Measurements from ENCODE around the gene ATP5MC2. TPM values are rescaled to one million over a fixed set of nuclear protein-coding genes. Genes with fewer than 3 reads are reported as not detected.

ATP5MC2 gene
- total RNA-seq, 1 donor from 2014 or later: 264 TPM

- H3K36me3 ChIP-seq: no peaks in the 10 kb centered on the region
- DNase-seq (no peak), ATAC-seq (no peak)
- H3K27me3 ChIP-seq (ENCODE audit: low read depth): peaks cover 75% of the 10 kb centered on the region
- no peak overlapping the region for H3K4me3 ChIP-seq
- no peak overlapping the region for H3K27ac ChIP-seq
- H3K9me3 ChIP-seq: no peaks in the 10 kb centered on the region
- intact Hi-C loops (cut with DNase I): loop anchor here (5.0 kb wide), 1 partner anchor 48 kb away; no protein-coding TSS in a partner anchor
- H3K4me1 ChIP-seq: peaks cover 27% of the 10 kb centered on the region
- TF ChIP-seq CTCF (IDR thresholded peaks at IDR 0.05): no peak
Observed at GRCh38 chr12:53699678-53700025, 23.8 kb upstream of the ATP5MC2 start.

- intact Hi-C loops (cut with DNase I): no loop called here
- Histone ChIP-seq H3K9me3 (no peaks in the 10 kb centered on the region), H3K27ac (no peak overlapping the region), H3K4me1 (peaks cover 31% of the 10 kb centered on the region), H3K36me3 (no peaks in the 10 kb centered on the region), H3K4me3 (no peak overlapping the region), H3K27me3 (ENCODE audit: low read depth) (peaks cover 76% of the 10 kb centered on the region)
- DNase-seq: no peak
- TF ChIP-seq CTCF (IDR thresholded peaks at IDR 0.05): no peak
- ATAC-seq: no peak
Observed at GRCh38 chr12:53698948-53699677, 23.2 kb upstream of the ATP5MC2 start.

- Histone ChIP-seq H3K4me1 (peaks cover 31% of the 10 kb centered on the region), H3K27me3 (ENCODE audit: low read depth) (peaks cover 80% of the 10 kb centered on the region), H3K36me3 (no peaks in the 10 kb centered on the region), H3K27ac (no peak overlapping the region), H3K4me3 (peak overlapping the region; percentile 43), H3K9me3 (no peaks in the 10 kb centered on the region)
- peak in 1 of 2 donors; percentile 11 for ATAC-seq
- no peak for TF ChIP-seq CTCF (IDR thresholded peaks at IDR 0.05)
- DNase-seq: no peak
- intact Hi-C loops (cut with DNase I): no loop called here
Observed at GRCh38 chr12:53696655-53697331, 20.9 kb upstream of the ATP5MC2 start.

- peak; percentile 57 for DNase-seq
- H3K9me3 ChIP-seq: no peaks in the 10 kb centered on the region
- no peaks in the 10 kb centered on the region for H3K36me3 ChIP-seq
- peaks cover 31% of the 10 kb centered on the region for H3K4me1 ChIP-seq
- TF ChIP-seq CTCF (IDR thresholded peaks at IDR 0.05): no peak
- ATAC-seq: peak; percentile 90 to 95
- H3K4me3 ChIP-seq: peak overlapping the region; percentile 43
- H3K27me3 ChIP-seq (ENCODE audit: low read depth): peaks cover 77% of the 10 kb centered on the region
- intact Hi-C loops (cut with DNase I): no loop called here
- no peak overlapping the region for H3K27ac ChIP-seq
Observed at GRCh38 chr12:53696285-53696654, 20.4 kb upstream of the ATP5MC2 start.

GRCh38 chr12:53695152-53696145, 19.6 kb upstream of the ATP5MC2 start:
- ATAC-seq (peak; percentile 65 to 68), DNase-seq (no peak)
- TF ChIP-seq CTCF (IDR thresholded peaks at IDR 0.05): no peak
- no peaks in the 10 kb centered on the region for H3K36me3 ChIP-seq
- peaks cover 31% of the 10 kb centered on the region for H3K4me1 ChIP-seq
- H3K27me3 ChIP-seq (ENCODE audit: low read depth): peaks cover 81% of the 10 kb centered on the region
- peak overlapping the region; percentile 34 for H3K4me3 ChIP-seq
- H3K27ac ChIP-seq: no peak overlapping the region
- H3K9me3 ChIP-seq: no peaks in the 10 kb centered on the region
- intact Hi-C loops (cut with DNase I): no loop called here
